Transverse colon (tissue), 4 donors: ENCODE results near the gene PARVA.

ENCODE experiments used
- CTCF ChIP-seq, 5 experiments: fragments of 200-600 bp in 3 of 5; fragments of 450-650 bp in 2 of 5; sonication (generic) in 3 of 5; IDR thresholded peaks; 1 replicate in 2 of 5; 2 replicates in 3 of 5; pipeline ENCODE4 v1.5.1; 2016 to 2017; ENCODE audit warnings: antibody characterized with exemption in 5 of 5, inconsistent platforms in 3 of 5, mild to moderate bottlenecking in 2 of 5, moderate library complexity in 1 of 5
- EP300 ChIP-seq: sonication (generic); formaldehyde crosslinking; IDR thresholded peaks from one replicate; pipeline ENCODE4 v1.6.1; 2017; ENCODE audit warnings: antibody characterized with exemption, low read depth
- POLR2A ChIP-seq: fragments of 450-650 bp; IDR thresholded peaks from one replicate; pipeline ENCODE4 v1.6.1; 2016; ENCODE audit warnings: antibody characterized with exemption, mild to moderate bottlenecking, moderate library complexity
- POLR2AphosphoS5 ChIP-seq, 3 donors: sonication (generic); formaldehyde crosslinking; IDR thresholded peaks; one replicate each; pipeline ENCODE4 v1.6.1; 2016; ENCODE audit warnings: antibody characterized with exemption in 3 of 3

DNA sequence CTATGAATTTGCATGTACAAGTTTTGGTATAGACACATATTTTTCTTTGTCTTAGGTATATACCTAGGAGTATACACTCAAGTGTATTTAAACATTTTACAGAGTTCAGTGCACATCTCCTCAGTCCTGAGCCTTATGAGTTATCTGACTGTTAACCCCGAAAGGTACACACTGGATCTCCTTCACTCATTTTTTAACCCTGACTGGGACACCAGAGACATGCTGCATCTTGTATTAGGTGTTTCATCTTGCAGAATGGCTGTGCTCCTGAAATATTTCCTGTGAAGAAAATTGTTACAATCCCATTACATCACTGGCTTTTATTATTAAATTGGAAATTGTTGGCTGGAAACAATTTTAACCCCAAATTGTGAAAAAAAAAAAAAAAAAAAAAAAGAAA, 15.3 kb downstream of the PARVA start:
- TF ChIP-seq CTCF (IDR thresholded peaks at IDR 0.05): no peak
- TF ChIP-seq POLR2AphosphoS5 (IDR thresholded peaks at IDR 0.05): no peak
- TF ChIP-seq POLR2A: no peak
- no peak for TF ChIP-seq EP300
